Mesenchymal stem cell (in vitro differentiated cells and primary cell): ENCODE results near the gene OXER1.

Experiments
- DNase-seq: peaks from one replicate; pipeline ENCODE4 v3.0.0-alpha.2; 2013
- H2AFZ ChIP-seq: one replicate; pipeline ENCODE4 v1.6.1; 2013; ENCODE audit warnings: low read depth, mild to moderate bottlenecking, control low read depth, inconsistent platforms, low read length, moderate library complexity
- H2AK5ac ChIP-seq: 2 replicates; pipeline ENCODE4 v1.6.1; 2013; ENCODE audit warnings: low read length, moderate library complexity, mild to moderate bottlenecking, inconsistent platforms; ENCODE audit not compliant: severe bottlenecking
- H2BK120ac ChIP-seq: one replicate; pipeline ENCODE4 v1.6.1; 2013; ENCODE audit warnings: low read depth, mild to moderate bottlenecking, inconsistent platforms, low read length, moderate library complexity
- H2BK12ac ChIP-seq, 2 experiments: one replicate each; pipeline ENCODE4 v1.6.1; 2013; ENCODE audit warnings: inconsistent platforms in 2 of 2, low read length in 2 of 2, mild to moderate bottlenecking in 2 of 2, moderate library complexity in 2 of 2, control low read depth in 1 of 2
- H2BK15ac ChIP-seq: one replicate; pipeline ENCODE4 v1.6.1; 2013; ENCODE audit warnings: mild to moderate bottlenecking, low read depth, inconsistent platforms; ENCODE audit not compliant: poor library complexity, severe bottlenecking
- H2BK5ac ChIP-seq: 2 replicates; pipeline ENCODE4 v1.6.1; 2013; ENCODE audit warnings: low read depth, mild to moderate bottlenecking, low read length, control low read depth, inconsistent platforms; ENCODE audit not compliant: poor library complexity, severe bottlenecking
- H3K14ac ChIP-seq, 2 experiments: one replicate each; pipeline ENCODE4 v1.6.1; 2013; ENCODE audit warnings: inconsistent platforms in 2 of 2, low read length in 2 of 2, control low read depth in 1 of 2, mild to moderate bottlenecking in 1 of 2, moderate library complexity in 1 of 2
- H3K18ac ChIP-seq, 2 experiments: one replicate each; pipeline ENCODE4 v1.6.1; 2013; ENCODE audit warnings: inconsistent platforms in 2 of 2, low read length in 2 of 2, control low read depth in 1 of 2, low read depth in 1 of 2, mild to moderate bottlenecking in 1 of 2
- H3K23ac ChIP-seq, 2 experiments: one replicate each; pipeline ENCODE4 v1.6.1; 2013; ENCODE audit warnings: inconsistent platforms in 2 of 2, low read length in 2 of 2, mild to moderate bottlenecking in 2 of 2, moderate library complexity in 2 of 2, control low read depth in 1 of 2
- H3K27ac ChIP-seq: 2 replicates; pipeline ENCODE4 v1.5.1; 2013; ENCODE audit warnings: mild to moderate bottlenecking, moderate library complexity, low read length, control low read depth, inconsistent platforms; ENCODE audit not compliant: poor library complexity, severe bottlenecking
- H3K27me3 ChIP-seq, 2 experiments: 2 replicates each; pipeline versions ENCODE4 v1.6.1 to v1.7.0; 2013; ENCODE audit warnings: low read length in 2 of 2, mild to moderate bottlenecking in 2 of 2, moderate library complexity in 2 of 2, control low read depth in 1 of 2, inconsistent platforms in 1 of 2; ENCODE audit not compliant: control insufficient read depth in 1 of 2, insufficient read depth in 1 of 2
- H3K36me3 ChIP-seq, 2 experiments: 2 replicates each; pipeline versions ENCODE4 v1.6.1 to v1.7.0; 2013; ENCODE audit warnings: low read length in 2 of 2, control low read depth in 1 of 2, inconsistent platforms in 1 of 2, low read depth in 1 of 2, mild to moderate bottlenecking in 1 of 2; ENCODE audit not compliant: insufficient read depth in 2 of 2, control insufficient read depth in 1 of 2
- H3K4ac ChIP-seq, 2 experiments: one replicate each; pipeline ENCODE4 v1.6.1; 2013; ENCODE audit warnings: inconsistent platforms in 2 of 2, low read length in 2 of 2, mild to moderate bottlenecking in 2 of 2, moderate library complexity in 2 of 2, control low read depth in 1 of 2, low read depth in 1 of 2
- H3K4me1 ChIP-seq: 2 replicates; pipeline ENCODE4 v1.6.1; 2013; ENCODE audit warnings: low read depth, low read length, control low read depth; ENCODE audit not compliant: control insufficient read depth, insufficient read depth
- H3K4me2 ChIP-seq: 2 replicates; pipeline ENCODE4 v1.6.1; 2013; ENCODE audit warnings: low read length, mild to moderate bottlenecking, inconsistent platforms; ENCODE audit not compliant: poor library complexity, severe bottlenecking
- H3K4me3 ChIP-seq, 2 experiments: 2 replicates each; pipeline versions ENCODE4 v1.5.1 to v1.7.0; 2013; ENCODE audit warnings: low read length in 2 of 2, mild to moderate bottlenecking in 2 of 2, control low read depth in 1 of 2, low read depth in 1 of 2; ENCODE audit not compliant: insufficient read depth in 1 of 2
- H3K79me1 ChIP-seq: replicated peaks from 2 replicates; pipeline ENCODE4 v1.6.1; 2013; ENCODE audit warnings: mild to moderate bottlenecking, control low read depth, low read length, inconsistent platforms; ENCODE audit not compliant: poor library complexity, severe bottlenecking
- H3K9ac ChIP-seq: 2 replicates; pipeline ENCODE4 v1.7.0; 2013; ENCODE audit warnings: mild to moderate bottlenecking, low read length, moderate library complexity
- H3K9me3 ChIP-seq: 2 replicates; pipeline ENCODE4 v1.7.0; 2013; ENCODE audit warnings: mild to moderate bottlenecking, low read length; ENCODE audit not compliant: control insufficient read depth
- H4K8ac ChIP-seq: one replicate; pipeline ENCODE4 v1.6.1; 2013; ENCODE audit warnings: inconsistent platforms, mild to moderate bottlenecking, low read length, moderate library complexity
- H4K91ac ChIP-seq: one replicate; pipeline ENCODE4 v1.6.1; 2013; ENCODE audit warnings: mild to moderate bottlenecking, low read length, inconsistent platforms
- WGBS: methylation state at CpG from one replicate; pipeline ENCODE4 v1.1.7; 2013; ENCODE audit warnings: mixed read lengths; 5-methylcytosine and 5-hydroxymethylcytosine counted together

OXER1 gene

DNA sequence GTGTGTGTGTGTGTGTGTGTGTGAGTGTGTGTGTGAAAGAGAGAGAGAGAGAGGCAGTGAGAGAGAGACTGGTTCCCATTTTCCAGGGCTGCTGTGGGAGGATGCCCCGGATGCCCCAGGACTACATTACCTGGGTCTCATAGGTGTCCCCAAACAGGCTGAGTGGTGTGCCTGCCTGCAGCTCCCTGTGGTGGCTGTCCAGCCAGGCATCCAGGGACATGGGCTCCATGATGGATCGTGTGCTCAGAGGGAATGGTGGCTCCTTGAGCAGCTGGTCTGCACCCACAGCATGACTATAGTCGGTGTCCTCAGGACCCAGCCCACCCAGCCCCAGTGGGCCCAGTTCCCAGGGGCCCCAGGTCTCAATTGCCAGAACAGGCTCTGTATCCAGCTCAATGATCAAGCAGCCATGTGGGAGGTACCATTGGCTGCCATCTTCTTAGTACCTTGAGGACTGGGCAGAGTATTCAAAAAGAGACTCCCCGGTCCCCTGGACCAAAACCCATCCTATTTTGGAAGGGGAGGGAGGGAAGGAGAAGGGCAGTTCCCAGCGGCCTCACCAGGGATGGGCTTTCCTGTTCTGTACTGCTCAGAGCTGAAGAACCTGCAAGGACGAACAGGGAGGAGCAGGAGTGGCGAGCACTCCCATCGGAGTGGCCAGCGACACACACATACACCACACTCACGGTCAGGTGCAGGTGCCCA lies 5.8 kb upstream of the OXER1 start:
- Histone ChIP-seq H3K79me1 (no peaks in the 10 kb centered on the region), H3K27me3 (no peaks in the 10 kb centered on the region), H3K9me3 (no peaks in the 10 kb centered on the region), H3K4me2 (no peak overlapping the region), H3K4ac (no peak overlapping the region), H2AK5ac (no peak overlapping the region), H3K9ac (no peak overlapping the region), H4K91ac (no peak overlapping the region), H2AFZ (no peak overlapping the region), H3K27ac (no peak overlapping the region), H2BK12ac (no peak overlapping the region), H3K18ac (no peak overlapping the region), H2BK120ac (no peak overlapping the region), H3K4me3 (no peak overlapping the region), H4K8ac (no peak overlapping the region), H3K4me1 (no peaks in the 10 kb centered on the region), H2BK5ac (no peak overlapping the region), H3K23ac (no peak overlapping the region), H3K36me3 (peaks cover 0 to 7% of the 10 kb centered on the region in 2 experiments), H3K14ac (no peak overlapping the region), H2BK15ac (no peak overlapping the region)
- 97% methylated on average over 10 of the region's 10 CpGs for WGBS
- no peak for DNase-seq

DNA sequence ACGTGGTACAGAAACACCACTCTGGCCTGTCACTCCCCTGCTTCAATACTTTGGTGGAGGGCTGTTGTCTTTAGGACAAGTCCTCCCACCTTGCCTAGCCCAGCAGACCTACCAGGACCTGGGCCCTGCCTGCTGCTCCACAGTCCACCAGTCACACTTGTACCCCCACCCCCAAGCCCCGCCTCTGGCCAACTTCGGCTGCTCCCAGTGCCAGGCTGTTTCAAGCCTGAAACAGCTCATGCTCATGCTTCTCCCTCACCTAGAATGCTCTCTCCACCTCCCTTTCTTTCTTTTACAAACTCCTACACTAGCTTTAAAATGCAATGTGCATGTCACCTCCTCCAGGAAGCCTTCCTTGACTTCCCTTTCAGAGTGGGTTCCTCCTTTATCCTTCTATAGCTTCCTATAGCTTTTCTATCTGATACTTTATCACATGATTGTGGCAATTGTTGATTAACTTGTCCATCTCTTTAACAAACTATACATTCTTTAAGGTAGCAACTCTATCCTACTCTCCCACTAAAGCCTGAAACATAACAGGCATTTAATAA lies 4.8 kb upstream of the OXER1 start:
- Histone ChIP-seq H3K27me3 (no peaks in the 10 kb centered on the region), H3K4me2 (no peak overlapping the region), H2BK12ac (no peak overlapping the region), H3K36me3 (peaks cover 0 to 15% of the 10 kb centered on the region in 2 experiments), H3K79me1 (no peaks in the 10 kb centered on the region), H4K8ac (no peak overlapping the region), H4K91ac (no peak overlapping the region), H3K4me3 (no peak overlapping the region), H3K18ac (no peak overlapping the region), H3K9me3 (no peaks in the 10 kb centered on the region), H3K4ac (no peak overlapping the region), H2BK120ac (no peak overlapping the region), H3K4me1 (no peaks in the 10 kb centered on the region), H2AK5ac (no peak overlapping the region), H2AFZ (no peak overlapping the region), H3K14ac (no peak overlapping the region), H3K23ac (no peak overlapping the region), H3K9ac (no peak overlapping the region), H3K27ac (no peak overlapping the region), H2BK15ac (no peak overlapping the region), H2BK5ac (no peak overlapping the region)
- no peak for DNase-seq
- 79% methylated on average over 3 of the region's 3 CpGs for WGBS

DNA sequence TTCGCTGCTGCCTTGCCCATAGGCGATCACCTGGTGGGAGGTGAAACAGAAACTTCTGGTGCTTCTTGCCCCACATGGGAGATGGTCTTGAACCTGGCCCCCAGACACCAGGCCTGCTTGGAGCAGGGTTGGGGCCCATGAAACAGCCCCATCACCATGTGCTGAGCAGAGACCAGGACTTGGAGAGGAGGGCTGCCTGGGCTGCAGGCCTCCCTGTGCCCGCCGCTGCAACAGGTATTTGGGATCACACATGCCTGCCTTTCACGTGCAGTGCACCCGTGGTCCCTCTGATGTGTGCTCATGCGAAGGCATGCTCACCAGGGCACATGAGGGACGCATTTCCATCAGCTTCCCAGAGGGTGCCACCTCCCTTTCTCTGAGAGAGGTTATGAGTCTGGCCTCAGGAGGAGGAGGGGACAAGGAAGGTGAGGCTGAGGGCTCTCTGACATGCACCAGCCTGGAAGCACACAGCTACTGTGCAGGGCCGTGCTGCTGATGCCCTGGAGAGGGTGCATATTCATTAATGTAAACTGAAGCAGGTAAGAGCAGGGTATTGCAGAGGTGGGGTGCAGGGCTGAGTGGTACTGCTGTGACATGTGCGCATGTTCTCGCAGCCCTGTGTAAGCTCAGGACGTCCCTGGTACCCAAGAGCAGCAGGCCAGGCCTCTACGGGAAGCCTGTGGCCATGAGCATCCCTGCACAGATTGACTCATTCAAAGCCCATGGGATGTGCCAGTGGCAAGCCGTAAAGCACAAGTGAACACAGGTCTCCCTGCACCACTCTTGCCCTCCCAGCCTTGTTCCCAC lies 4.2 kb upstream of the OXER1 start:
- no peaks in the 10 kb centered on the region for H3K4me1 ChIP-seq
- H4K91ac ChIP-seq, result peak overlapping the region; percentile 8
- H3K27me3 ChIP-seq, result no peaks in the 10 kb centered on the region
- no peaks in the 10 kb centered on the region for H3K79me1 ChIP-seq
- H3K9ac ChIP-seq, result no peak overlapping the region
- no peak overlapping the region for H2AK5ac ChIP-seq
- no peak overlapping the region for H3K4me3 ChIP-seq
- no peak overlapping the region for H3K4me2 ChIP-seq
- no peak overlapping the region for H3K4ac ChIP-seq
- no peak overlapping the region for H2BK12ac ChIP-seq
- H3K9me3 ChIP-seq, result no peaks in the 10 kb centered on the region
- peak overlapping the region in 1 of 2 experiments; percentile 51 for H3K14ac ChIP-seq
- no peak overlapping the region for H2BK15ac ChIP-seq
- H3K27ac ChIP-seq, result no peak overlapping the region
- no peak overlapping the region for H2AFZ ChIP-seq
- no peak overlapping the region for H3K23ac ChIP-seq
- H3K36me3 ChIP-seq, result peaks cover 0 to 22% of the 10 kb centered on the region in 2 experiments
- H2BK5ac ChIP-seq, result no peak overlapping the region
- no peak for DNase-seq
- no peak overlapping the region for H2BK120ac ChIP-seq
- H3K18ac ChIP-seq, result no peak overlapping the region
- 84% methylated on average over 14 of the region's 14 CpGs for WGBS
- no peak overlapping the region for H4K8ac ChIP-seq
